Measurements from ENCODE around the gene MGMT. TPM values are rescaled to one million over a fixed set of nuclear protein-coding genes. Genes with fewer than 3 reads are reported as not detected.

MGMT gene
- total RNA-seq, 1 donor from 2014 or later = 29.7 TPM

GRCh38 chr10:129505500-129506075 lies 38.5 kb downstream of the MGMT start:
- Histone ChIP-seq H3K36me3 (ENCODE audit: control insufficient read depth in 3 of 3, insufficient read depth in 3 of 3, low read length in 3 of 3) (no peaks in the 10 kb centered on the region), H3K9ac (ENCODE audit: low read depth in 1 of 3, low read length in 3 of 3) (no peak overlapping the region)

DNA sequence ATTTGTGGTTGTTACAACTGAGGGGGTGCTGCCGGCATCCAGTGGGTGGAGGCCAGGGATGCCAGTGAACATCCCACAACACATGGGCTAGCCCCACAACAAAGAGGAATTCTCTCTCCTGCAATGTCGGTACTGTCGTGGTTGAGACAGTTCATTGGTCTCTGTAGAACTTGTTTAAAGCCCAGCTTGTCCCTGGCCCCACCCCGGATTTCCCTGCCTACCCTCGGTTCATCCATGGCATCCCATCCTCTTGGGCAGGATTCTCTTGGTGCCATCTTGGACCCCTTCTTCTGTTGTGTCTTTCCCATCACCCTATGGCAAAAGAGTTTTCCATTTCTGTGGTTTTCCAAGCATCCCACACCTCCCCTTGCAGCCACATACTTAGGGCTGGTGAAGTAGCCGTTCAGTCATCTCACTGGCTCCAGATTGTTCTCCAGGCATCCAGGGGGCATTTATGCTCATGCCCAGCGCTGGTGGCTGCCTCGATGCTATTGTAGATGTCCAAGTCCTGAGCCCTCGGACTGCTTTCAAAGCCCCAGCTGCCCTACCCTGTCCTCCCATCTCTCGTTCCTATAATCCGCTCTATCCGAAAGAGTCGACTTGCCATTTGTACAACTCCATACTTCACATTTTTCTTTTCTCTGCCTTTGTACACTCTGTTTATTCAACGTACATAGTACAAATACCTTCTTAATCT lies 39.2 kb downstream of the MGMT start:
- H3K9me3 ChIP-seq (ENCODE audit: control insufficient read depth in 3 of 3, low read length in 3 of 3) = no peaks in the 10 kb centered on the region
- no peaks in the 10 kb centered on the region for H3K27me3 ChIP-seq (ENCODE audit: control insufficient read depth in 3 of 3, insufficient read depth in 3 of 3, low read length in 3 of 3)
- H3K36me3 ChIP-seq (ENCODE audit: control insufficient read depth in 3 of 3, insufficient read depth in 3 of 3, low read length in 3 of 3) = no peaks in the 10 kb centered on the region
- no peak overlapping the region for H3K9ac ChIP-seq (ENCODE audit: low read depth in 1 of 3, low read length in 3 of 3)
- H3K4me3 ChIP-seq (ENCODE audit: low read length in 3 of 3) = no peak overlapping the region
- no peak overlapping the region for H3K27ac ChIP-seq (ENCODE audit: low read depth, low read length)
- peaks cover 0 to 2% (median 0%) of the 10 kb centered on the region in 3 donors for H3K4me1 ChIP-seq (ENCODE audit: control insufficient read depth in 3 of 3, insufficient read depth in 3 of 3, low read length in 3 of 3)

More at GRCh38 chr10:129505500-129506075, 38.5 kb downstream of the MGMT start:
- Histone ChIP-seq H3K27me3 (ENCODE audit: control insufficient read depth in 3 of 3, insufficient read depth in 3 of 3, low read length in 3 of 3) (no peaks in the 10 kb centered on the region), H3K4me1 (ENCODE audit: control insufficient read depth in 3 of 3, insufficient read depth in 3 of 3, low read length in 3 of 3) (peaks cover 0 to 3% (median 2%) of the 10 kb centered on the region in 3 donors), H3K9me3 (ENCODE audit: control insufficient read depth in 3 of 3, low read length in 3 of 3) (no peaks in the 10 kb centered on the region), H3K27ac (ENCODE audit: low read depth, low read length) (no peak overlapping the region), H3K4me3 (ENCODE audit: low read length in 3 of 3) (no peak overlapping the region)

- H3K4me3 ChIP-seq (ENCODE audit: low read length in 3 of 3) = no peak overlapping the region
- no peak overlapping the region for H3K9ac ChIP-seq (ENCODE audit: low read depth in 1 of 3, low read length in 3 of 3)
- no peak overlapping the region for H3K27ac ChIP-seq (ENCODE audit: low read depth, low read length)
- H3K9me3 ChIP-seq (ENCODE audit: control insufficient read depth in 3 of 3, low read length in 3 of 3) = no peaks in the 10 kb centered on the region
- H3K36me3 ChIP-seq (ENCODE audit: control insufficient read depth in 3 of 3, insufficient read depth in 3 of 3, low read length in 3 of 3) = no peaks in the 10 kb centered on the region
- peaks cover 0 to 2% (median 0%) of the 10 kb centered on the region in 3 donors for H3K4me1 ChIP-seq (ENCODE audit: control insufficient read depth in 3 of 3, insufficient read depth in 3 of 3, low read length in 3 of 3)
- no peaks in the 10 kb centered on the region for H3K27me3 ChIP-seq (ENCODE audit: control insufficient read depth in 3 of 3, insufficient read depth in 3 of 3, low read length in 3 of 3)
These were observed 40.3 kb downstream of the MGMT start for GRCh38 chr10:129507216-129507889.

GRCh38 chr10:129509155-129509554 lies 42.1 kb downstream of the MGMT start:
- Histone ChIP-seq H3K9me3 (ENCODE audit: control insufficient read depth in 3 of 3, low read length in 3 of 3) (no peaks in the 10 kb centered on the region), H3K27ac (ENCODE audit: low read depth, low read length) (no peak overlapping the region), H3K4me3 (ENCODE audit: low read length in 3 of 3) (no peak overlapping the region), H3K9ac (ENCODE audit: low read depth in 1 of 3, low read length in 3 of 3) (no peak overlapping the region), H3K36me3 (ENCODE audit: control insufficient read depth in 3 of 3, insufficient read depth in 3 of 3, low read length in 3 of 3) (no peaks in the 10 kb centered on the region), H3K4me1 (ENCODE audit: control insufficient read depth in 3 of 3, insufficient read depth in 3 of 3, low read length in 3 of 3) (peaks cover 0 to 2% (median 0%) of the 10 kb centered on the region in 3 donors), H3K27me3 (ENCODE audit: control insufficient read depth in 3 of 3, insufficient read depth in 3 of 3, low read length in 3 of 3) (no peaks in the 10 kb centered on the region)

- Histone ChIP-seq H3K9me3 (ENCODE audit: control insufficient read depth in 3 of 3, low read length in 3 of 3) (no peaks in the 10 kb centered on the region), H3K4me1 (ENCODE audit: control insufficient read depth in 3 of 3, insufficient read depth in 3 of 3, low read length in 3 of 3) (peaks cover 0 to 2% (median 0%) of the 10 kb centered on the region in 3 donors), H3K4me3 (ENCODE audit: low read length in 3 of 3) (no peak overlapping the region), H3K36me3 (ENCODE audit: control insufficient read depth in 3 of 3, insufficient read depth in 3 of 3, low read length in 3 of 3) (no peaks in the 10 kb centered on the region), H3K27ac (ENCODE audit: low read depth, low read length) (no peak overlapping the region), H3K27me3 (ENCODE audit: control insufficient read depth in 3 of 3, insufficient read depth in 3 of 3, low read length in 3 of 3) (no peaks in the 10 kb centered on the region), H3K9ac (ENCODE audit: low read depth in 1 of 3, low read length in 3 of 3) (no peak overlapping the region)
These were observed 42.8 kb downstream of the MGMT start for GRCh38 chr10:129509835-129510234.

- Histone ChIP-seq H3K9me3 (ENCODE audit: control insufficient read depth in 3 of 3, low read length in 3 of 3) (no peaks in the 10 kb centered on the region), H3K27ac (ENCODE audit: low read depth, low read length) (no peak overlapping the region), H3K4me1 (ENCODE audit: control insufficient read depth in 3 of 3, insufficient read depth in 3 of 3, low read length in 3 of 3) (peaks cover 0 to 2% (median 0%) of the 10 kb centered on the region in 3 donors), H3K36me3 (ENCODE audit: control insufficient read depth in 3 of 3, insufficient read depth in 3 of 3, low read length in 3 of 3) (no peaks in the 10 kb centered on the region), H3K4me3 (ENCODE audit: low read length in 3 of 3) (no peak overlapping the region), H3K9ac (ENCODE audit: low read depth in 1 of 3, low read length in 3 of 3) (no peak overlapping the region), H3K27me3 (ENCODE audit: control insufficient read depth in 3 of 3, insufficient read depth in 3 of 3, low read length in 3 of 3) (no peaks in the 10 kb centered on the region)
These were observed 44.0 kb downstream of the MGMT start for GRCh38 chr10:129511086-129511485.

DNA sequence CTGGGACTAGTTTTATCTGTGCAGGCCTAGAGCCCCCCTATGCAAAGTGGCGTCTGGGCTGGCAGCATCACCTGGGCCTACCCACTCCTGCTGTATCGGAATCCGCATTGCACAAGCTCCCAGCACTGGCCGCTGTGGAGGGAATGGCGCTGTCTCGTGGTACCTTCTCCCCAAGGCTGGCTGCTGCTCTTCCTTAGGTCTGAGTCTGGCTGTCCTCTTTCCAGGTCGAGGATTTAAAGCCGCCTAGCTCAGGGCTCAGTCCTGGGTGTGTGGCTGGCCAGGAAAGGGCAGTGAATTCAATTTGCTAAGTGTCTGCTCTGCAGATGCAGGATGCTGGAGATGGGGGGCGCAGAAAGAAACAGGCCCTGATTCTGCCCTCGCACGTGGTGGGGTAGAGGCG lies 44.7 kb downstream of the MGMT start:
- H3K36me3 ChIP-seq (ENCODE audit: control insufficient read depth in 3 of 3, insufficient read depth in 3 of 3, low read length in 3 of 3) = no peaks in the 10 kb centered on the region
- no peak overlapping the region for H3K27ac ChIP-seq (ENCODE audit: low read depth, low read length)
- H3K4me1 ChIP-seq (ENCODE audit: control insufficient read depth in 3 of 3, insufficient read depth in 3 of 3, low read length in 3 of 3) = peaks cover 0 to 2% (median 0%) of the 10 kb centered on the region in 3 donors
- no peak overlapping the region for H3K9ac ChIP-seq (ENCODE audit: low read depth in 1 of 3, low read length in 3 of 3)
- no peaks in the 10 kb centered on the region for H3K9me3 ChIP-seq (ENCODE audit: control insufficient read depth in 3 of 3, low read length in 3 of 3)
- no peaks in the 10 kb centered on the region for H3K27me3 ChIP-seq (ENCODE audit: control insufficient read depth in 3 of 3, insufficient read depth in 3 of 3, low read length in 3 of 3)
- no peak overlapping the region for H3K4me3 ChIP-seq (ENCODE audit: low read length in 3 of 3)

- Histone ChIP-seq H3K27me3 (ENCODE audit: control insufficient read depth in 3 of 3, insufficient read depth in 3 of 3, low read length in 3 of 3) (no peaks in the 10 kb centered on the region), H3K4me3 (ENCODE audit: low read length in 3 of 3) (no peak overlapping the region), H3K4me1 (ENCODE audit: control insufficient read depth in 3 of 3, insufficient read depth in 3 of 3, low read length in 3 of 3) (peaks cover 0 to 8% (median 3%) of the 10 kb centered on the region in 3 donors), H3K9me3 (ENCODE audit: control insufficient read depth in 3 of 3, low read length in 3 of 3) (no peaks in the 10 kb centered on the region), H3K27ac (ENCODE audit: low read depth, low read length) (no peak overlapping the region), H3K36me3 (ENCODE audit: control insufficient read depth in 3 of 3, insufficient read depth in 3 of 3, low read length in 3 of 3) (no peaks in the 10 kb centered on the region), H3K9ac (ENCODE audit: low read depth in 1 of 3, low read length in 3 of 3) (no peak overlapping the region)
These were observed 46.3 kb downstream of the MGMT start for GRCh38 chr10:129513312-129513711.

- Histone ChIP-seq H3K9me3 (ENCODE audit: control insufficient read depth in 3 of 3, low read length in 3 of 3) (no peaks in the 10 kb centered on the region), H3K9ac (ENCODE audit: low read depth in 1 of 3, low read length in 3 of 3) (no peak overlapping the region), H3K27me3 (ENCODE audit: control insufficient read depth in 3 of 3, insufficient read depth in 3 of 3, low read length in 3 of 3) (no peaks in the 10 kb centered on the region), H3K27ac (ENCODE audit: low read depth, low read length) (no peak overlapping the region), H3K4me3 (ENCODE audit: low read length in 3 of 3) (no peak overlapping the region), H3K36me3 (ENCODE audit: control insufficient read depth in 3 of 3, insufficient read depth in 3 of 3, low read length in 3 of 3) (no peaks in the 10 kb centered on the region), H3K4me1 (ENCODE audit: control insufficient read depth in 3 of 3, insufficient read depth in 3 of 3, low read length in 3 of 3) (peaks cover 0 to 8% (median 3%) of the 10 kb centered on the region in 3 donors)
These were observed 47.8 kb downstream of the MGMT start for GRCh38 chr10:129514568-129515451.

All from skeletal muscle tissue (tissue), 4 donors.